Epithelial cell of proximal tubule (primary cell): ENCODE measurements around the gene LYSMD2. TPM values are rescaled to one million over a fixed set of nuclear protein-coding genes. Genes with fewer than 3 reads are reported as not detected.

ENCODE experiments used
- total RNA-seq: library from RNA; depleted of rRNA; stranded (reverse); fragments of >200 nt; gene quantifications from 2 replicates; pipeline ENCODE4 v1.2.3, GENCODE V29; 2015

LYSMD2 gene
- total RNA-seq, 1 donor from 2014 or later = 1.7 TPM

Other genes with a start within 250 kb of the LYSMD2 start
- 6.8 and 8.7 TPM in 2 replicates for gene DMXL2, start 114.9 kb downstream of the LYSMD2 start, total RNA-seq
- not detected in 2 replicates for gene SCG3, start 56.2 kb downstream of the LYSMD2 start, total RNA-seq
- gene TMOD2, start 13.9 kb upstream of the LYSMD2 start, total RNA-seq = 1.5 and 1.6 TPM in 2 replicates
- gene TMOD3, start 92.0 kb upstream of the LYSMD2 start, total RNA-seq = 36.0 and 42.2 TPM in 2 replicates
- 24.2 and 31.5 TPM in 2 replicates for gene LEO1, start 234.1 kb upstream of the LYSMD2 start, total RNA-seq